Measurements from ENCODE around the gene MYH7B. TPM values are rescaled to one million over a fixed set of nuclear protein-coding genes. Genes with fewer than 3 reads are reported as not detected.

MYH7B gene
- total RNA-seq, 1 experiment from 2014 or later = 0.22 TPM

GRCh38 chr20:34925341-34925740 lies 30.3 kb upstream of the MYH7B start:
- H3K27ac Mint-ChIP-seq = 0 out of 7 replicates have a peak overlapping the region, but pooled peaks of 1 of the 3 experiments have one; percentile 9
- H3K4me1 Mint-ChIP-seq = no peaks in the 10 kb centered on the region
- H3K14ac ChIP-seq (ENCODE audit: insufficient read depth, low read length) = no peak overlapping the region
- no peak overlapping the region for H4K8ac ChIP-seq (replicated peaks; ENCODE audit: insufficient read length, low read depth, low read length)
- H3K4me3 Mint-ChIP-seq = no peak overlapping the region
- H3K27me3 Mint-ChIP-seq (ENCODE audit: low read depth) = no peaks in the 10 kb centered on the region
- no peak overlapping the region for H2BK20ac ChIP-seq (ENCODE audit: low read depth, low read length, poor library complexity, severe bottlenecking)
- H2BK5ac ChIP-seq (ENCODE audit: insufficient read length, low read length) = no peak overlapping the region
- no peak overlapping the region for H3K4ac ChIP-seq (ENCODE audit: low read depth, low read length)
- H2BK120ac ChIP-seq (ENCODE audit: low read depth, low read length, poor library complexity, severe bottlenecking) = no peak overlapping the region
- no peak overlapping the region for H4K91ac ChIP-seq (ENCODE audit: insufficient read length, low read depth, low read length)
- no CpG with 5 or more reads among the region's 3 CpGs for WGBS (ENCODE audit: extremely low coverage, insufficient read length, low lambda C conversion rate)
- peaks cover 11 to 45% (median 23%) of the 10 kb centered on the region in 3 experiments; a peak in 6 of 7 replicates for H3K36me3 Mint-ChIP-seq (ENCODE audit: insufficient read depth in 1 of 3, low read depth in 3 of 3)
- H3K27ac ChIP-seq (ENCODE audit: insufficient read length, low read depth, low read length) = no peak overlapping the region
- no peak overlapping the region for H3K9ac ChIP-seq (ENCODE audit: extremely low read depth, insufficient read length, low read length)
- no peak overlapping the region for H4K5ac ChIP-seq (ENCODE audit: insufficient read length, low read depth, low read length)
- H3K23ac ChIP-seq (ENCODE audit: insufficient read length, low read depth, low read length) = no peak overlapping the region
- no peaks in the 10 kb centered on the region for H3K27me3 ChIP-seq (ENCODE audit: insufficient read depth, low read length)
- no peaks in the 10 kb centered on the region for H3K9me3 Mint-ChIP-seq
- TF ChIP-seq, protein P1, sequence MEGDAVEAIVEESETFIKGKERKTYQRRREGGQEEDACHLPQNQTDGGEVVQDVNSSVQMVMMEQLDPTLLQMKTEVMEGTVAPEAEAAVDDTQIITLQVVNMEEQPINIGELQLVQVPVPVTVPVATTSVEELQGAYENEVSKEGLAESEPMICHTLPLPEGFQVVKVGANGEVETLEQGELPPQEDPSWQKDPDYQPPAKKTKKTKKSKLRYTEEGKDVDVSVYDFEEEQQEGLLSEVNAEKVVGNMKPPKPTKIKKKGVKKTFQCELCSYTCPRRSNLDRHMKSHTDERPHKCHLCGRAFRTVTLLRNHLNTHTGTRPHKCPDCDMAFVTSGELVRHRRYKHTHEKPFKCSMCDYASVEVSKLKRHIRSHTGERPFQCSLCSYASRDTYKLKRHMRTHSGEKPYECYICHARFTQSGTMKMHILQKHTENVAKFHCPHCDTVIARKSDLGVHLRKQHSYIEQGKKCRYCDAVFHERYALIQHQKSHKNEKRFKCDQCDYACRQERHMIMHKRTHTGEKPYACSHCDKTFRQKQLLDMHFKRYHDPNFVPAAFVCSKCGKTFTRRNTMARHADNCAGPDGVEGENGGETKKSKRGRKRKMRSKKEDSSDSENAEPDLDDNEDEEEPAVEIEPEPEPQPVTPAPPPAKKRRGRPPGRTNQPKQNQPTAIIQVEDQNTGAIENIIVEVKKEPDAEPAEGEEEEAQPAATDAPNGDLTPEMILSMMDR (conservative IDR thresholded peaks at IDR 0.05) = no peak
- no peaks in the 10 kb centered on the region for H3K4me1 ChIP-seq (ENCODE audit: insufficient read depth, low read length)
- no peaks in the 10 kb centered on the region for H3K79me1 ChIP-seq (ENCODE audit: insufficient read depth, low read depth, low read length, poor library complexity, severe bottlenecking)
- H2BK15ac ChIP-seq (ENCODE audit: low read depth, low read length) = no peak overlapping the region
- no peak overlapping the region for H3K18ac ChIP-seq (ENCODE audit: insufficient read length, low read depth, low read length)
- no peak overlapping the region for H2AFZ ChIP-seq (ENCODE audit: low read length)
- H3T11ph ChIP-seq (ENCODE audit: low read length) = no peak overlapping the region
- no peak overlapping the region for H2AK5ac ChIP-seq (ENCODE audit: insufficient read length, low read length)
- H3K23me2 ChIP-seq (ENCODE audit: insufficient read length, low read depth, low read length, poor library complexity, severe bottlenecking) = no peaks in the 10 kb centered on the region
- no peak overlapping the region for H3K4me2 ChIP-seq (ENCODE audit: insufficient read depth, insufficient read length, low read length)
- H4K20me1 ChIP-seq (ENCODE audit: control insufficient read depth, insufficient read depth, insufficient read length) = no peaks in the 10 kb centered on the region
- no peak for DNase-seq
- no peak overlapping the region for H3K56ac ChIP-seq (ENCODE audit: insufficient read length, low read depth, low read length)
- no peaks in the 10 kb centered on the region for H3K9me3 ChIP-seq (ENCODE audit: control insufficient read depth, low read depth, low read length)
- H2BK12ac ChIP-seq (ENCODE audit: insufficient read length, low read depth, low read length) = no peak overlapping the region
- no peaks in the 10 kb centered on the region for H3K79me2 ChIP-seq (ENCODE audit: insufficient read depth, low read length)
